CD4-positive, alpha-beta T cell treated with Interleukin-15 for 4 hours (primary cell): ENCODE data around the gene POU2F2.

Experiments used
- DNase-seq: peaks from one replicate; pipeline ENCODE4 v3.0.0-alpha.2; 2020; ENCODE audit warnings: low spot score

POU2F2 gene

GRCh38 chr19:42132030-42132628, at the start of gene POU2F2:
TSS of gene POU2F2 (minus strand) at chr19:42132446. CDS start at chr19:42132411, 35 bp downstream.
- DNase-seq = peak; percentile 90

DNA sequence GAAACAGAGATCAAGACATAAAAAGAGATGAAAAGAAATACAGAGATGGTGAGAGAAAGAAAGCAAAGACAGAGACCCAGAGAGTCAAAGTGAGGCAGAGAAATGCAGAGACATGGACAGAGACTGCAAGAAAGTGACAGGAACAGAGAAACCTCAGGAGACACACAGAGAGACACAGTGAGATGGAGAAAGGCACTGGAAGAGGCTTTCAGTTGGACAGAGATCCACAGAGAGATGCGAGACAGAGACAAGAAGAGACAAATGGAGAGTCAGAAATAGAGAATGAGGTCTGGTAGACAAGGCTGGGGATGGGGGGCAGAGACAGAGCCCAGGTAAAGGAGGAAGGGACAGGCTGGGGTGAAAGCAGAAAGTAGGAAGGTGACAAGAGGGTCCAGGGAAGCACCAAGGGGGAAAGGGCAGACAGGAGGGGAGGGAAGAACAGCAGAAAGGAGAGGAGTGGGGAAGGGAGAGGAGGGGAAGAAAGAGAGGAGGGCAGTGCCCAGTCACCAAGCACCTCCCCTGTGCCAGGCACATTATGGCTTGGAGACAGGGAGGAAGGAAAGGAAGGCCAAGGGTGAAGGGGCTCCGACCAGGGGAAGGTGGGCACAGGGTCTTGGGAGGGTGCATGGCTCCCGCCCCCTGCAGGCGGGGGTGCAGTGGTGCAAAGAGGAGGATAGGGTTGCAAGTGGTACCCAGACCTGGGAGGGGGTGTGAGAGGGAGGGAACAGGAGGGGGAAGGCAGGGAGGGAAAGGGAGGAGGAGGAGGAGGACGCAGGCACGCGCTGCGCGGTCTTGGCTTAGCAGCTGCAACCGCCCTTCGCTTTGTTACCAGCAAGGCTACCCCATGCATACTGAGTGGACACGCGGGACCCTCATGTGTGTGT, 46.8 kb upstream of the POU2F2 start:
- no peak for DNase-seq

DNA sequence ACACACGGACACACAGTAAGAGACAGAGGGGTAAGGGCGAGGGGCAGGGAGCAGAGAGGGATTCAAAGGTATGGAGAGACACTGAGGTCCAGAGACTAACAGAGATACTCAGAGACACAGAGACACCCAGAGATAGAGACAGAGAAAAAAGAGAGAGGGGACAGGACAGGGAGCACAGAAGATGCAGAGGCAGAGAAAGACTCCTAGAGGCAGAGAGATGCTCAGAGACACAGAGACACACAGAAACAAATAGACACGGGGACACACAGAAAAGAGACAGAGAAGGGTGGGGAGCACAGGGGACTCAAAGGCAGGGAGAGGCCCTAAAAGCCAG, 45.4 kb upstream of the POU2F2 start:
- DNase-seq = no peak

DNA sequence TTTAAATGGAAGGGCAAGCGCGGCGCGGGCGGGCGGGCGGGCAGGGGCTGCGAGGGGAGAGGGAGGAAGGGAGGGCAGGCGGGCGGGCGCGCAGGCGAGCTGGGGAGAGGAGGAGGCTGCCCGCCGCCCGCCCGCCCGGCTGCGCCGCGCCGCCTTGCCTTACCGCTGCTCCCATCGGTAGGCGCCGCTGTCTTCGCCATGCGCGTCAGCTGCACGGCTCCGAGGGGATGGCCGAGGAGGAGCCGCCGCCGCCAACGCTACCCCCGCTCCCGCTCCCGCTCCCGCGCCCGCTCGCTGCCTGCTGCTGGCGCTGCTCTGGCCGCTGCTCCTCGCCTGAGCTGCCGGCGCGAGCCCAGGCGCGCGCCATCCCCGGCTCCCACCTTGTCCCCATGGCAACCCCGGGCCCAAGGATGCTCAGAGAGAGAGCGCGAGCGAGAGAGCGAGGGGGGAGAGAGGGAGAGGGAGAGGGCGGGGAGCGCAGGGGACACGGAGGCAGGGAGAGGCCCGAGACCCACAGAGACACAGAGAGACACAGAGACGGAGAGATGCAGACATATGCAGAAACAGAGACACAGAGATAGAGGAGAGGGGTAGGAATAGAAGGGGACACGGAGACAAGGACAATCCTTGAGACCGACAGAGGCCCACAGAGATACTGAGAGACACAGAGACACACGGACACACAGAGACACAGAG, 44.9 kb upstream of the POU2F2 start:
- DNase-seq = peak; percentile 76

- DNase-seq = no peak
Measured at GRCh38 chr19:42176649-42176989, 44.4 kb upstream of the POU2F2 start.

DNA sequence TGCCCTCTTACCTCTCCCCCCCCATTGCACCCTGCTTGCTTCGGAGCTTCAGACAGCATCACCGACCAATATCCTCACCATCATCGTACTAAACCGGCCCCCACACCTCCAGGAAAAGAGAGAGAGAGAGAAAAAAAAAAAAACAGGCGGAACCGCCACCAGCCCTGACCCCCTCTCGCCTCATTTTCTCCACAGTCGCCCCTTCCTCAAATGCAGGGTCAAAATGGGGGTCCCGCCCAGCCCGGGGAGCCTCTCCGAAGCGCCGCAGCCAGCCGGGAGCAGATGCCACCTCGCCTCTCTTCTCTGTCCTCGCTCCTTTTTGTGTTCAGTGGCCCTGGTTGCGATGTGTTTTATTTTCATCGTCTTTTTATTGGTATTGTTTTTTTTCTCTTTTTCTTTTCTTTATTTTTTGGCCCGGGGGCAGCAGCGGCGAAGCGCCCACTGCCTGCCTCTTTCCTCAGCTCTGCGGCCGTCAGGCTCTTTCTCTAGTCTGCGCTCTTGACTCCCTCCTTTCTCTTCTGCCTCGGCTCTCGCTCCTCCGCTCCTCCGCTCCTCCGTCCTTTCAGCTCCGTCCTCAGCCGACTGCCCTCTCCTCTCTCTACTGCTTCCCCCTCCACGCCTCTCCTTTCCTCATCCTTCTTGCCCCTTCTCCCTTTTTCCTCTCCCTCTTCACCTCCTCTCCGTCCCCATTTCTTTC, 43.9 kb upstream of the POU2F2 start:
- DNase-seq = no peak

- DNase-seq = no peak
Measured at GRCh38 chr19:42174958-42175734, 42.9 kb upstream of the POU2F2 start.

- no peak for DNase-seq
Measured at GRCh38 chr19:42174188-42174587, 41.9 kb upstream of the POU2F2 start.

- DNase-seq = no peak
Measured at GRCh38 chr19:42173695-42174094, 41.4 kb upstream of the POU2F2 start.

- DNase-seq = no peak
Measured at GRCh38 chr19:42172261-42172660, 40.0 kb upstream of the POU2F2 start.

DNA sequence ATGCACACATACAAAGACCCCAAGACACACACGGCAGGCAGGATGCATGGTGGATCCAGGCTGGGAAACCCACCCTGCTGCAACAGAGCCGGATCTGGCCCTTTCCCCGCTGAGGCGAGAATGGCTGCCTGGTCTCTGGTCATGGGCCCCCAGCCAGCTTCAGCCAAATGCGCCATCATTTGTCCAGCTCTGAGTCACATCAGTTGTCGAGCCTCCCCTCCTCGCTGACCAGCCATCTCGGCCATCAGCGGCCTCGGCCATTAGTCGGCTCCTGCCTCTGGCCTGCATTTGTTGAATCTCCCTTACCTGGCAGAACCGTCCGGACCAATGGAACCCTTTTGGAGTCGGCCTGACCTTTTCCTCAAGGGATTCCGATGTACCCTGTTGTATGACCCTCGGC, 38.5 kb upstream of the POU2F2 start:
- DNase-seq = no peak

- no peak for DNase-seq
Measured at GRCh38 chr19:42169486-42170413, 37.5 kb upstream of the POU2F2 start.

DNA sequence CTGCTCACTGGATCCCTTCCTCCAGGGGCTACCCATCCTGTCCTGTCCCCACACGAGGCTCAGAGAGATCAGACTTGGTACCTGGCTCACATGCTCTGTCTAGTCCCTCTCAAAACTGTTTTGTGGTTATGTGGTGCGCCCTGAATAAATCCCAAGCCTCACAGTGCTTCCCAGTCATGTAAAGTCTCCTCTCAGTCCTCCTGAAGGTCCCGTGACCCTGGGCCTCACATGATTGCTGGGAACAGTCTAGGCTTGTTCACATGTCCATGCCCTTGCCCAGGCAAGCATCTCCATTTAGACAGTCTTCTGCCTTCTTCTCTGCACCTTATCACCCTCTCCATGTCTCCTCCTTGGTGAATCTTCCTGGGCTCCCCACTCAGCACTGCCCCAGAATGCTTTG, 36.0 kb upstream of the POU2F2 start:
- no peak for DNase-seq

- DNase-seq = no peak
Measured at GRCh38 chr19:42166316-42166715, 34.1 kb upstream of the POU2F2 start.

DNA sequence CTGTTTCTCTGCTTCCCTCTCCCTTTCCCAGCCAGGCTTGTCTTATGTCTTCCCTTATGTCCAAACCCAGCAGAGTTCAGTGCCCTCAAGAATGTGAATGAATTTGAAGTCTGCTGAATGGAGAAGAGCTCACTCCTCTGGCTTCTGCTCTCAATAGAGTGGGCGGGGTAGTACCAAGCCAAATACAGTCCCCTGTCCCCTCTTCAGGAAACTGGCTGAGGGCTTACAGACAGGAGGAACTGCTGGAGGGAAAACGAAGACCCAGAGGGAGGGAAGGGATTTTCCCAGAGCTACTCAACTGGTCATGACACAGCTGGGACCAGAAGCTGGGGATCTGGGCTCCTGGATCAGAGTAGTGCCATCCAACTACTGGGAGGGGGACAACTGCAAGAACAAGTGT, 32.9 kb upstream of the POU2F2 start:
- no peak for DNase-seq

- no peak for DNase-seq
Measured at GRCh38 chr19:42161616-42162263, 29.5 kb upstream of the POU2F2 start.

DNA sequence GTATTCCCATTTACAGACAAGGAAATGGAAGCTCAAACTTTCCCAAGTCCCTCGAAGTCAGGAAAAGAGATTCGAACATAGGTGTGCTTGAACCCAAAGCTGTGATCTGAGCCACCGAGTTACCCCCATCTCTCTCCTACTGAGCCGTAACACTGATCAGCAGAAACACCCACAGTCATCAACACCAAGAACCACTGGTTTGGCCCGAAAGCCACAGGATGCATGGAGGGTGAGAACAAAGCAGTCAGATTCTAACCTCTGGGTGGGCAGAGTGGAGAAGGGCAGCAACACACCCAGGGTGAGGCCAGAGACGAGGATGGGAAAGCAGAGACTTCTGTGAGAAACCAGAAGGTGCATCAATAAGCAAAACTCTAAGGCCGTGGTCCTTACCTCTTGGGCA, 27.7 kb upstream of the POU2F2 start:
- no peak for DNase-seq

DNA sequence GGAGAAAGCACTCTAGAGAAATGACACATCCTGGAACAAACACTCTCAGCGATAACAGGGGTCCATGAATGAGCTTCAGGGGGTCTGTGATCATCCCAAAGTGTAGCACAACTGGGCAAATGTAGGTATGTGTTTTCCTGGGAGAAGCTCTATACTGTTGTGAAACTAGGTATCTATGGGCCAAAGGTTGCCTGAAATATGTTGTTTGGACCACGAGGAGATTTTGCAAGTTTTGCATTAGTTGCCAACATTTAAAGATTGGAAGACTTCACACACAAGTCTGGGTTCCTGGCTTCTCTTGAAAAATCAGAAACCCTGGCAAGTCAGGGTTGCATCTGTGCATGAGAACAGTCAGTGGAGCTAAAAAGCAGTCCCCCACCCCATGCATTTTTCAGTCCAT, 26.7 kb upstream of the POU2F2 start:
- no peak for DNase-seq

GRCh38 chr19:42156571-42156970, 24.3 kb upstream of the POU2F2 start:
- DNase-seq = no peak

- DNase-seq = no peak
Measured at GRCh38 chr19:42155796-42156195, 23.6 kb upstream of the POU2F2 start.
